Medulla oblongata (tissue), 1 donor: ENCODE results near the gene DACT2.
"Not testable (repeated sequence)": the region's sequence is repeated elsewhere in the genome, so short reads cannot be mapped to it uniquely, and the experiment has no call there.

Experiments
- DNase-seq: peaks from one replicate; pipeline ENCODE4 v3.0.0-alpha.2; 2015; ENCODE audit errors: extremely low spot score

DACT2 gene

GRCh38 chr6:168302534-168302933 is 17.0 kb downstream of the DACT2 start:
- DNase-seq: no peak

GRCh38 chr6:168301648-168302398 is 17.8 kb downstream of the DACT2 start:
- no peak for DNase-seq

GRCh38 chr6:168300975-168301647 is 18.5 kb downstream of the DACT2 start:
- DNase-seq: no peak

- DNase-seq: peak; percentile 48
Observed at GRCh38 chr6:168299541-168300511, 19.8 kb downstream of the DACT2 start.

GRCh38 chr6:168297643-168298042 is 21.9 kb downstream of the DACT2 start:
- no peak for DNase-seq

GRCh38 chr6:168294901-168295300 is 24.7 kb downstream of the DACT2 start:
- DNase-seq: no peak

GRCh38 chr6:168293636-168294530 is 25.7 kb downstream of the DACT2 start:
- DNase-seq: no peak

- DNase-seq: no peak
Observed at GRCh38 chr6:168292826-168293225, 26.8 kb downstream of the DACT2 start.

- peak; percentile 84 for DNase-seq
Observed at GRCh38 chr6:168291450-168291849, 28.1 kb downstream of the DACT2 start.

GRCh38 chr6:168290095-168290494 is 29.5 kb downstream of the DACT2 start:
- no peak for DNase-seq

- no peak for DNase-seq
Observed at GRCh38 chr6:168289571-168289962, 30.0 kb downstream of the DACT2 start.

GRCh38 chr6:168288781-168289570 is 30.6 kb downstream of the DACT2 start:
- no peak for DNase-seq

- DNase-seq: not testable (repeated sequence)
Observed at GRCh38 chr6:168287460-168287859, 32.1 kb downstream of the DACT2 start.

- DNase-seq: not testable (repeated sequence)
Observed at GRCh38 chr6:168286771-168287446, 32.7 kb downstream of the DACT2 start.

GRCh38 chr6:168286116-168286515 is 33.5 kb downstream of the DACT2 start:
- DNase-seq: no peak

- no peak for DNase-seq
Observed at GRCh38 chr6:168285456-168285855, 34.1 kb downstream of the DACT2 start.

- DNase-seq: no peak
Observed at GRCh38 chr6:168284187-168284586, 35.4 kb downstream of the DACT2 start.

- DNase-seq: no peak
Observed at GRCh38 chr6:168283686-168284025, 35.9 kb downstream of the DACT2 start.

GRCh38 chr6:168282985-168283685 is 36.4 kb downstream of the DACT2 start:
- DNase-seq: no peak
